GM19035 (cell line): ENCODE data around the gene CYP19A1.
"Not testable (repeated sequence)": the region's sequence is repeated elsewhere in the genome, so short reads cannot be mapped to it uniquely, and the experiment has no call there.

ENCODE experiments used
- ATAC-seq: cut with Tn5 transposase; IDR thresholded peaks from one replicate; pipeline ENCODE4 v1.9.1; 2021; ENCODE audit not compliant: unreplicated experiment

Gene CYP19A1

GRCh38 chr15:51263726-51264125 lies 74.7 kb downstream of the CYP19A1 start:
- ATAC-seq = no peak

DNA sequence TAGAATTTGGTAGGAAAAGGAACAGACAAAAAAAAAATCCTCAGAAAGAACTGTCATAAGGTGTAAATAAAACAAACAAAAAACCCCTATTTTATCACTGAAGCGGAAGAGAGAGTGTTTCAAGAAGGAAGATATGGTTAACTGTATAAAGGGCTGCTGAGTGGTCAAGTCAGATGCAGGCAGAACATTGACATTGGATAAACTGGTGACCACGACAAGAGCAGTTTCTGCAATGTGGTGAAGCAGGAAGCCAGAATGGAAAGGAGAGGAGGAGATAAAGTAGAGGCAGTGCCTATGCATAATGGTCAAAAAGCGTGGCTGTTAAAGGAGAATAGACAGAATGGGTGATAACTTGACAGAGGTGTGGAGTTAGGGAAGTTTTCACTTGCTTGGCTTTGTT lies 75.3 kb downstream of the CYP19A1 start:
- ATAC-seq = no peak

GRCh38 chr15:51262463-51262862 lies 75.9 kb downstream of the CYP19A1 start:
- ATAC-seq = no peak

- not testable (repeated sequence) for ATAC-seq
Observed at GRCh38 chr15:51261113-51261512, 77.3 kb downstream of the CYP19A1 start.

DNA sequence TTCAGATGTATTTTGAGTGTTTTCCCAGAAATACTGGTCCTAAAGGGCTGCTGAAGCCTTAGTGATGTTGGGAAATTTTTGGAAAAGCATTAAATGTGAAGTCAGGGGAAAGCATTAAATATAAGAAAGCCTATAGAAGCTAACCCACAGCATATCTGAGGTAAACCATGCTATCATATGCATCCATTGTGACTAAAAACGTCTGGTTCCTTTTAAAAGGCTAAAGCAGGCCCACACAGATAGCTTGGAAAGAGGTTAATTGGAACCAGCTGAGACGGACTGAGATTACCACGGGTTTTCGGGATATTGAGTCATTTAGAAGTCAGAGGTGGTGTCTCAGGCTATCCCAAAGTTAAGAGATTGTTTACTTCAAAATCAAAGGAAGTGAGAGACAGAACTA lies 78.2 kb downstream of the CYP19A1 start:
- ATAC-seq = no peak

DNA sequence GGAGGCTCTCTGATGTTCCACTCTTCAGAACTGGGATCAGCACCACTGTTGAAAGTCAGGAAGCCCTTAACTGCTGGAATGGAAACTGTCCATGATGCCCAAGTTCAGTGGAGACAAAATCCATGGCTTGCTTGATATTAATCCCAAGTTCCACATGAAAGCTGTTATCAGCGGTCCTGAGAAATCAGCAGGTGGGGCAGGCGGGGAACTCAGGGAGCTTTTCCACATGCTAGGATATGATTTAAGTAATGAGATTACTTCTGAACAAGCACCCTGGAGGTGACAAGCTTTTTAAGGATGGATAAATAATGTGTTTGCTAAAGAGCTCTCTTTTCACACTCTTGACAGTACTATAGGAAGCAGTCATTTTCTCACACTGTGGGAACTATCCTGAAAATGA lies 82.9 kb downstream of the CYP19A1 start:
- ATAC-seq = no peak

- no peak for ATAC-seq
Observed at GRCh38 chr15:51253366-51253765, 85.0 kb downstream of the CYP19A1 start.

DNA sequence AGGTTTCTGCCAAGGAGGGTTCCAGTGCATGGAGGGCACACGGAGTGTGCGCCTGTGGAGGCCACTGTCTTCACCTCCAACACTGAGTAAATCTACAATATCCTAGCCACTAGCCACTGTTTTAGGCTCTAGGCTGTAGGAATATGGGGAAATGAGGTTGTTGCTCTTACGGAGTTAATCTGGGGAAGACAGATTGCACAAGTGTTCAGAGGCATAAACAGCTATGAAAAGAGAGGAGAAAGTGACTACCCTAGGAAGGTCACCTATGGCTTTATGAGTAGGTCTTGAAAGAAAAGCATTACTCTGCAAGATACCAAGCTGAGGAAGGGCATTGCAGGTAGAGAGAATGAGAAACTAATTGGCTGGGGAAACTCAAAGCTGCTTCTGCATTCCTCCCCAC lies 85.7 kb downstream of the CYP19A1 start:
- ATAC-seq = no peak

DNA sequence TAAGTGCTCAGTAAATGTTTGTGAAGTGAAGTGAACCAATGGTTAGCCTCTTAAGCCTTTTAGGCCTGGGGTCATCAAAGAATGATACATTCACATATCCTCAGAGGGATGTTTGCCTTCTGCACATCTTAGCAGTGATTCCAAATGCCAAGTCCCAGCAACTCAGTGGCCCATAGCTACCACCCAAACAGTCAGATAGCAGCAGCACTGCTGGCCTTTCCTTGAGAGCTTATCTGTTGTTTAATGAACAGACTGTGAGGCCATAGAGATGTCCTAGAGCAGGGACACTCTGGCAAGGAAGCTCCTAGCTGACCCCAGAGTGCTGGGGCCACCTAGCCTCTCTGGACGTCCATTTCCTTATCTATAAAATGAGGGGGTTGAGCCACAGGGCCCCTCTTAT lies 86.8 kb downstream of the CYP19A1 start:
- ATAC-seq = no peak

- ATAC-seq = no peak
Observed at GRCh38 chr15:51250217-51251011, 88.0 kb downstream of the CYP19A1 start.

- ATAC-seq = no peak
Observed at GRCh38 chr15:51245628-51246027, 92.8 kb downstream of the CYP19A1 start.

- no peak for ATAC-seq
Observed at GRCh38 chr15:51244423-51244869, 94.0 kb downstream of the CYP19A1 start.

DNA sequence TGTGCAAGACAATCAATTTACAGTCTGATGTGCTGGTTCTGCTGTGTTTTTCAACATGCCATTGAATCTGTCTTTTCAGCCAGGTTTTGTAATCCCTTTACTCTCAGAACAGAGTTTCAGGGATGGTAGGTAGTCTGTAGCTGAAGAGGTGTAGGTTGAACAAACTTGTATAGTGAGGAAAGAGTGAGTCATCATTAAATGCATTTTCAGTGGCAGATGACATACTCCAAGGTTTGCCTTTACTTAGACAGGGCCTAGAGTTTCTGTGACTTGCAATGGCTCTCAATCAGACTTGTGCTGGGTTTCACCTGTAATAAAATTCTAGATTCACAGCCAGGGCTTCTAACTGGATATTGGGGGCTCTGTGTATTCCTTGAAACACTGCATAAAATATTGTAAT lies 94.6 kb downstream of the CYP19A1 start:
- ATAC-seq = no peak

- no peak for ATAC-seq
Observed at GRCh38 chr15:51240066-51240465, 98.3 kb downstream of the CYP19A1 start.

DNA sequence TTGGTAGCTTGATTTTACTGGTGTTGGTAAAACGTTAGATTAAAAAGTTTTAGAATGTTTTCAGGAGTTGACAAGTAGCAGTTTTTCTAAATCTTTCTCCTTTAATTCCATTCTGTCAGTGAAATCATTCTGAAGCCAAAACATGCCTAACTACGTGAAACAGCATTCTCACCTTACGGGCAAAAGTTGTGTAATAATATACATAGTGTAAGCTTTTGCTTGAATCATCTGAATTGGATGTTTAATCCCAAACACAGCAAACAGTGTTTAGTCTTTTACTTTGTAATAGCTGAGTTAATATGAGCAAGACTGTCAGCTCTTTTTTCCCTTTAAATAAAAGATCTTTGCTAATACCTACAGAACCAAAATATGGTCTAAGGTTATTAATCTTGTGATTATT lies 100.6 kb downstream of the CYP19A1 start:
- ATAC-seq = no peak

DNA sequence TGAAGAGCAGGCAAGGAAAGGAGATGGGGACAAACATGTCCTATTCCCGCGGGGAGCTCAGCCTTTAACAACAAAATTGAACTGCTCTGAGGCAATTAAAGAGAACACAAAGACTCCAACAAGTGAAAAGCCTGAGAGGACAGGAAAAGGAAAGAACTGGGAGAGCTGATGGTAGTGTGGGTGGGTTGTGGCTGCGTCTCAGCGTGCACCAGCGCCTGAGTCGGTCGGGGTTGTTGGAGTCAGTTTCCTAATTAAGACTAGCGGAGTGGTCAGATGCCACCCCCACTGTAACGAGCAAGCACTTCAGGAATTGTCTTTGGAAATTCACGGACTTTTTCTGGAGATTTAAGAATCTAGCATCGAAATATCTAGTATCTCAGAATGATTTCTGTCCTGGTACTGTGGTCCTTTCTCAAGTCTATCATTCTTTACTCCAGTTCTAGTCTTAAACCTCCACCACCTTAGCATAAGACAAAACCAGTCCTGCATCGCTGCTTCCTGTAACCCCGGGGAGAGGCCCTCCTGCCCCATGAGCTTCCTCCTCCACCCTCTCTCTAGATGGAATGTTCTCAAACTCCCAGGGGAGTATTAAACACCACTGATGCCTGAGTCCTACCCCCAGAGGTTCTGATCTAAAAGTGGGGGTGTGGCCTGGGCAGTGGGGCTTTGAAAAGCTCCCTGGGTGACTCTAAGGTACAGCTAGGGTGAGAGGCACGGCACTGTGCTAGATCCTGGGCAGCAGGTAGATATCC lies 104.0 kb downstream of the CYP19A1 start:
- no peak for ATAC-seq

DNA sequence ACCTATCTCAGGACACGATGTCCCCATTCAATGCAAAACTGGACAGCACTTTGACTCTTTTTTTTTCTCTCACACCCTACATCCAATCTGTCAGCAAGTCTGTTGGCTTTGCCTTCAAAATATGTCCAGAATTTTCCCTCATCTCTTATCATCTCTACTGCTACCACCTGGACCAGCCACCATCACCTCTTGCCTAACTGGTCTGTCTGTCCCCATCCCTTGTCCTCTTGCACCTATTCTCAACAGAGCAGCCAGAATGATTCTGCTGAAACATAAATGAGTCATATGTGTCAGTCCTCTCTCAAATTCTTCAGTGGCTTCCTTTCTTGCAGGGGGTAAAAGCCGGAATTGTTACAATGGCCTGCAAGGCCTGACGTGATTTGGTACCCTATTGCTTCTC lies 105.8 kb downstream of the CYP19A1 start:
- no peak for ATAC-seq

DNA sequence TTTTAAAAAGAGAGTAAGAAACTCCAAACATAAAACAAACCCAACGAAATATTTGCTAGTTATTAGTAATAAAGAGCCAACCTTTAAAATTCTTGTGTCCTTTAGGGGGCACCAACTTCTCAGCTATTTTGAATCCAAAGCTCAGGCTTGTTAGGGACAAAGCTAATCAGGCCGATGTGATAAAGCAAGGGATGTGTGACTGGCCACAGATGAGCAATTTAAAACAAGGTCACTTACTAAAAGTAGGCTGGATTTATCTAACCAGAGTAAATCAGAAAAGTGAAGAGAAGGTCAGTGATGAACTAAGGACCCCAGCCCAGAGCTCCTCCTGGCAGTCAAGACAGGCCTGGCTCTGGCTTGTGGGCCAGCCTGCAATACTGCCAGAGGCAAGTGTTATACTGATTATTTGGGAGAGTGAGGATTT lies 108.5 kb downstream of the CYP19A1 start:
- ATAC-seq = no peak

- ATAC-seq = peak; percentile 93
Observed at GRCh38 chr15:51227940-51228732, 110.3 kb downstream of the CYP19A1 start.

DNA sequence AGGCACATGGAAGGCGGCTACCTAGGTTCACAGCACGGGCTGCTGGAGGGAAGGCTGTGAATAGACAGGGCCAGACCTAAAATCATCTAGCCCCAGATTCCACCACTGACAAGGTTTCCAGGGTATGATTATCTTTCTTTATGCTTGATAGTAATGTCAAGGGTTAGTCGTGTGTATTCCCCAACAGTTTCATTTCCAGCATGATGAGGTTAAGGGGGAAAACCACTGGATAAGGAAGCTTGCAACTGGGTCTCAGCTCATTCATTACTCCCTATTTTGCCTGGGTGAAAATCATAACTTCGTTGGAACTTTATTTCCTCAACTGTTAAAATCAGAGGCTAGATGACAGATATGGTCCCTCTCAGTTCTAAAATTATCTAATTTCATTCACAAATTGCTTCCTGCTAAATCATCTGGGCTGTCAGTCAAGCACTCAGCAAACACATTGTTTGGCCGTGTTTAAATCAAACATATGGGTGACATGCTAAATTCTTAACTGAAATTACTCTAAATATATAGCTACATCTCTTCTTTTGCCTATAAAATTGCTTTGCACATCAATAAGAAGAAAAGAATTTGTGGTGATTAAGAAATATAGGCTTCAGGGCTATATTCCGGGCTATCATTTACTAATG lies 111.7 kb downstream of the CYP19A1 start:
- no peak for ATAC-seq

DNA sequence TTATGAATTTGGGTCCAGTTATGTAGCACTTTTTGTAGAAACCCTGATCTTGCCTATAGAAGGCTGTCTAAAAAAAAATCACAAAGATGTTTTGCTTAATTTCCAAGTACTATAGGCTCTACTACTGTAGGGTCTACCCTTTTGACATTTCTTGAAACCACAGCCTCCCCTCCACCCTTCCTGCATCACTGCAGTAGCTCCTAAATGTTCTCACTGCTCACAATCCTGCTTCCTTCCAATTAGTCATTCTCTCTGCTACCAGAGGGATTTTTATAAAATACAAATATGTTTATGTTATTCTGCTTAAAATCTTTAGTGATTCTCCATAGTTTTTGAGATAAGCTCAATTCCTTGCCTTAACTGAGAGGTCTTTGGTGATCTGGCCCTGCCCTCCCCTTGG lies 114.0 kb downstream of the CYP19A1 start:
- ATAC-seq = no peak
